ENCODE results near the gene PDK2. TPM values are rescaled to one million over a fixed set of nuclear protein-coding genes. Genes with fewer than 3 reads are reported as not detected.

The PDK2 gene
- total RNA-seq, 2 experiments from 2014 or later: 29.4 to 31.3 TPM

GRCh38 chr17:50141745-50142110, 46.6 kb downstream of the PDK2 start:
- ChIA-PET POLR2A (no interaction called here), CTCF (interaction anchor here (1.2 to 5.6 kb wide), 5 partner anchors 10 to 47 kb away, joined by 3 to 40 read pairs (median 9); partner anchors contain the start of genes PDK2 and PPP1R9B)
- Mint-ChIP-seq H3K27ac (peak overlapping the region; percentile 70), H3K9me3 (no peaks in the 10 kb centered on the region), H3K36me3 (ENCODE audit: low read depth) (peaks cover 84% of the 10 kb centered on the region), H3K4me3 (peak overlapping the region; percentile 55), H3K27me3 (no peaks in the 10 kb centered on the region), H3K4me1 (peaks cover 80% of the 10 kb centered on the region)
- no peak for DNase-seq

GRCh38 chr17:50143461-50144176, 48.5 kb downstream of the PDK2 start:
- Mint-ChIP-seq H3K9me3 (no peaks in the 10 kb centered on the region), H3K4me1 (peaks cover 83% of the 10 kb centered on the region), H3K36me3 (ENCODE audit: low read depth) (peaks cover 80% of the 10 kb centered on the region), H3K4me3 (no peak overlapping the region), H3K27ac (peak overlapping the region; percentile 27), H3K27me3 (no peaks in the 10 kb centered on the region)
- ChIA-PET CTCF (interaction anchor here (1.4 to 2.1 kb wide), 3 partner anchors 18 to 49 kb away, joined by 4 to 9 read pairs (median 5); partner anchors contain the start of gene PDK2), POLR2A (no interaction called here)
- DNase-seq: no peak

- DNase-seq: no peak
- H3K4me1 Mint-ChIP-seq: peaks cover 82% of the 10 kb centered on the region
- no peak overlapping the region for H3K4me3 Mint-ChIP-seq
- peak overlapping the region; percentile 27 for H3K27ac Mint-ChIP-seq
- H3K27me3 Mint-ChIP-seq: no peaks in the 10 kb centered on the region
- POLR2A ChIA-PET: no interaction called here
- H3K9me3 Mint-ChIP-seq: no peaks in the 10 kb centered on the region
- CTCF ChIA-PET: interaction anchor here (1.4 to 1.9 kb wide), 3 partner anchors 8 to 27 kb away, joined by 4 read pairs; no protein-coding TSS in a partner anchor
- peaks cover 78% of the 10 kb centered on the region for H3K36me3 Mint-ChIP-seq (ENCODE audit: low read depth)
Measured at GRCh38 chr17:50144355-50144754, 49.2 kb downstream of the PDK2 start.

- no peaks in the 10 kb centered on the region for H3K27me3 Mint-ChIP-seq
- H3K4me3 Mint-ChIP-seq: peak overlapping the region; percentile 13
- DNase-seq: no peak
Measured at GRCh38 chr17:50144845-50145531, 49.8 kb downstream of the PDK2 start.

GRCh38 chr17:50145532-50146229, 50.5 kb downstream of the PDK2 start:
- Mint-ChIP-seq H3K36me3 (ENCODE audit: low read depth) (peaks cover 65% of the 10 kb centered on the region), H3K27ac (no peak overlapping the region), H3K4me3 (peak overlapping the region; percentile 13), H3K9me3 (no peaks in the 10 kb centered on the region), H3K4me1 (peaks cover 69% of the 10 kb centered on the region), H3K27me3 (no peaks in the 10 kb centered on the region)
- ChIA-PET POLR2A (no interaction called here), CTCF (interaction anchor here (0.9 to 3.0 kb wide), 9 partner anchors 9 to 57 kb away, joined by 3 to 18 read pairs (median 4); partner anchors contain the start of gene PDK2)
- DNase-seq: no peak

More at GRCh38 chr17:50144845-50145531, 49.8 kb downstream of the PDK2 start:
- Mint-ChIP-seq H3K9me3 (no peaks in the 10 kb centered on the region), H3K27ac (no peak overlapping the region), H3K4me1 (peaks cover 76% of the 10 kb centered on the region), H3K36me3 (ENCODE audit: low read depth) (peaks cover 72% of the 10 kb centered on the region)
- ChIA-PET POLR2A (no interaction called here), CTCF (interaction anchor here (1.3 to 3.0 kb wide), 6 partner anchors 9 to 51 kb away, joined by 3 to 18 read pairs (median 4); partner anchors contain the start of gene PDK2)

GRCh38 chr17:50146230-50146926, 51.2 kb downstream of the PDK2 start:
- peaks cover 58% of the 10 kb centered on the region for H3K36me3 Mint-ChIP-seq (ENCODE audit: low read depth)
- peaks cover 63% of the 10 kb centered on the region for H3K4me1 Mint-ChIP-seq
- DNase-seq: no peak

GRCh38 chr17:50146927-50147665, 51.9 kb downstream of the PDK2 start:
- Mint-ChIP-seq H3K27ac (peak overlapping the region; percentile 87), H3K4me1 (peaks cover 62% of the 10 kb centered on the region), H3K4me3 (peak overlapping the region; percentile 93), H3K27me3 (no peaks in the 10 kb centered on the region), H3K9me3 (no peaks in the 10 kb centered on the region), H3K36me3 (ENCODE audit: low read depth) (peaks cover 51% of the 10 kb centered on the region)
- ChIA-PET POLR2A (interaction anchor here (0.6 kb wide), 1 partner anchor 17 kb away, joined by 5 read pairs; no protein-coding TSS in a partner anchor), CTCF (interaction anchor here (0.9 to 3.0 kb wide), 10 partner anchors 8 to 60 kb away, joined by 3 to 18 read pairs (median 4); partner anchors contain the start of gene SAMD14)
- DNase-seq: no peak

More at GRCh38 chr17:50146230-50146926, 51.2 kb downstream of the PDK2 start:
- Mint-ChIP-seq H3K4me3 (peak overlapping the region; percentile 93), H3K9me3 (no peaks in the 10 kb centered on the region), H3K27ac (peak overlapping the region; percentile 87), H3K27me3 (no peaks in the 10 kb centered on the region)
- POLR2A ChIA-PET: interaction anchor here (0.6 kb wide), 1 partner anchor 16 kb away, joined by 5 read pairs; no protein-coding TSS in a partner anchor
- CTCF ChIA-PET: interaction anchor here (0.9 to 3.0 kb wide), 9 partner anchors 9 to 58 kb away, joined by 3 to 18 read pairs (median 4); partner anchors contain the start of gene SAMD14

- POLR2A ChIA-PET: no interaction called here
- CTCF ChIA-PET: interaction anchor here (0.6 to 1.7 kb wide), 9 partner anchors 9 to 167 kb away, joined by 3 to 9 read pairs (median 4); partner anchors contain the start of gene SAMD14
- peak overlapping the region; percentile 93 for H3K4me3 Mint-ChIP-seq
- peak overlapping the region; percentile 67 for H3K27ac Mint-ChIP-seq
- H3K27me3 Mint-ChIP-seq: no peaks in the 10 kb centered on the region
- H3K9me3 Mint-ChIP-seq: no peaks in the 10 kb centered on the region
- DNase-seq: no peak
- peaks cover 59% of the 10 kb centered on the region for H3K4me1 Mint-ChIP-seq
- peaks cover 44% of the 10 kb centered on the region for H3K36me3 Mint-ChIP-seq (ENCODE audit: low read depth)
Measured at GRCh38 chr17:50147841-50148225, 52.7 kb downstream of the PDK2 start.

GRCh38 chr17:50148226-50149090, 53.3 kb downstream of the PDK2 start:
- H3K9me3 Mint-ChIP-seq: no peaks in the 10 kb centered on the region
- ChIA-PET CTCF (interaction anchor here (0.6 to 1.6 kb wide), 7 partner anchors 10 to 168 kb away, joined by 3 to 9 read pairs (median 4); no protein-coding TSS in a partner anchor), POLR2A (no interaction called here)
- H3K4me1 Mint-ChIP-seq: peaks cover 54% of the 10 kb centered on the region
- peak overlapping the region; percentile 67 for H3K27ac Mint-ChIP-seq
- peak; percentile 54 for DNase-seq
- H3K27me3 Mint-ChIP-seq: no peaks in the 10 kb centered on the region
- H3K36me3 Mint-ChIP-seq (ENCODE audit: low read depth): peaks cover 40% of the 10 kb centered on the region
- peak overlapping the region; percentile 93 for H3K4me3 Mint-ChIP-seq

GRCh38 chr17:50149091-50149416, 53.9 kb downstream of the PDK2 start:
- ChIA-PET POLR2A (no interaction called here), CTCF (interaction anchor here (5.3 kb wide), 1 partner anchor 9 kb away, joined by 40 read pairs; no protein-coding TSS in a partner anchor)
- DNase-seq: no peak
- Mint-ChIP-seq H3K4me3 (peak overlapping the region; percentile 93), H3K9me3 (no peaks in the 10 kb centered on the region), H3K36me3 (ENCODE audit: low read depth) (peaks cover 34% of the 10 kb centered on the region), H3K4me1 (peaks cover 49% of the 10 kb centered on the region), H3K27ac (peak overlapping the region; percentile 80), H3K27me3 (no peaks in the 10 kb centered on the region)
